Measurements from ENCODE around the gene ATP8B3.

GRCh38 chr19:1780272-1780958 lies 31.7 kb downstream of the ATP8B3 start:
- TF ChIP-seq CTCF (IDR thresholded peaks at IDR 0.05; ENCODE audit: insufficient read depth, low read depth, low read length), result peak; percentile 13
- TF ChIP-seq EZH2 (IDR thresholded peaks at IDR 0.05; ENCODE audit: insufficient read depth, low read length), result no peak
